GM13976 (cell line): ENCODE data around the gene SAP25.
A peak's percentile ranks its signal among the peaks of the same experiment; 100 is the strongest.

Source experiments
- DNase-seq: peaks from one replicate; pipeline ENCODE4 v3.0.0; 2012; ENCODE audit warnings: low spot score
- in situ Hi-C: fragments of 300-500 bp; cut with MboI; formaldehyde crosslinking; loops from one replicate; pipeline ENCODE4 v1.12.0; 2022; ENCODE audit warnings: low sequenced_read_pairs, mixed read lengths, inconsistent platforms; ENCODE audit not compliant: unreplicated experiment
- TF ChIP-seq, protein P1 (sequence below): IDR thresholded peaks from 2 replicates; pipeline ENCODE4 v1.5.1; 2012; ENCODE audit warnings: borderline replicate concordance, mild to moderate bottlenecking; ENCODE audit not compliant: insufficient read depth; ENCODE audit errors: extremely low read depth, missing control alignments, control extremely low read depth

Gene SAP25

DNA sequence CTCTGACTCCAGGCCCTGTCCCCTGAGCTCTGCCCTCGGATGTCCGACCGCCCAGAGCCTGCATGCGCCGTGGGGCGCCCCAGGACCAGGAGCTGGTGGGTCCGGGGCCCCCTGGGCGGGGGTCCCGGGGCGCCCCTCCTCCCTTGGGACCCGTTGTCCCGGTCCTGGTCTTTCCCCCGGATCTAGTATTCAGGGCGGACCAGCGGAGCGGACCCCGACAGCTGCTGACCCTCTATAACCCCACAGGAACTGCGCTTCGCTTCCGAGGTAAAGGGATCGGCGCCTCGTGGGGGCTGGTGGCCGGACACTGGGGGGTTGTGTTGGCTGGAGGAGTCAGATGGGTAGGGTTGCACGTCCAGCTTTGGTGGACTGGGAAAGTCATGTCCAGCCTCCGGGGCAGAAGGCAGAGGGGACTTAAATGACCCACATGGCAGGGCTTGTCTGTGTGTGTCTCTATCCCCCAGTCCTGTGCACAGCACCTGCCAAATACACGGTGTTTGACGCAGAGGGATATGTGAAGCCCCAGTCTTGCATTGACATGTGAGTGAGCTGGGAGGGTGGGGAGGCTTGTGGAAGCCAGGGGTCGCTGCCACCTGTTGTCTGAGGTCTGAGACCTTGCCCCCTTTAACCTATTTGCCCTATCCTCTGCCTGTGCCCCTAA is 39.2 kb upstream of the SAP25 start:
- TF ChIP-seq, protein P1, sequence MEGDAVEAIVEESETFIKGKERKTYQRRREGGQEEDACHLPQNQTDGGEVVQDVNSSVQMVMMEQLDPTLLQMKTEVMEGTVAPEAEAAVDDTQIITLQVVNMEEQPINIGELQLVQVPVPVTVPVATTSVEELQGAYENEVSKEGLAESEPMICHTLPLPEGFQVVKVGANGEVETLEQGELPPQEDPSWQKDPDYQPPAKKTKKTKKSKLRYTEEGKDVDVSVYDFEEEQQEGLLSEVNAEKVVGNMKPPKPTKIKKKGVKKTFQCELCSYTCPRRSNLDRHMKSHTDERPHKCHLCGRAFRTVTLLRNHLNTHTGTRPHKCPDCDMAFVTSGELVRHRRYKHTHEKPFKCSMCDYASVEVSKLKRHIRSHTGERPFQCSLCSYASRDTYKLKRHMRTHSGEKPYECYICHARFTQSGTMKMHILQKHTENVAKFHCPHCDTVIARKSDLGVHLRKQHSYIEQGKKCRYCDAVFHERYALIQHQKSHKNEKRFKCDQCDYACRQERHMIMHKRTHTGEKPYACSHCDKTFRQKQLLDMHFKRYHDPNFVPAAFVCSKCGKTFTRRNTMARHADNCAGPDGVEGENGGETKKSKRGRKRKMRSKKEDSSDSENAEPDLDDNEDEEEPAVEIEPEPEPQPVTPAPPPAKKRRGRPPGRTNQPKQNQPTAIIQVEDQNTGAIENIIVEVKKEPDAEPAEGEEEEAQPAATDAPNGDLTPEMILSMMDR: peak; percentile 4
- in situ Hi-C loops: no loop called here
- DNase-seq: no peak

DNA sequence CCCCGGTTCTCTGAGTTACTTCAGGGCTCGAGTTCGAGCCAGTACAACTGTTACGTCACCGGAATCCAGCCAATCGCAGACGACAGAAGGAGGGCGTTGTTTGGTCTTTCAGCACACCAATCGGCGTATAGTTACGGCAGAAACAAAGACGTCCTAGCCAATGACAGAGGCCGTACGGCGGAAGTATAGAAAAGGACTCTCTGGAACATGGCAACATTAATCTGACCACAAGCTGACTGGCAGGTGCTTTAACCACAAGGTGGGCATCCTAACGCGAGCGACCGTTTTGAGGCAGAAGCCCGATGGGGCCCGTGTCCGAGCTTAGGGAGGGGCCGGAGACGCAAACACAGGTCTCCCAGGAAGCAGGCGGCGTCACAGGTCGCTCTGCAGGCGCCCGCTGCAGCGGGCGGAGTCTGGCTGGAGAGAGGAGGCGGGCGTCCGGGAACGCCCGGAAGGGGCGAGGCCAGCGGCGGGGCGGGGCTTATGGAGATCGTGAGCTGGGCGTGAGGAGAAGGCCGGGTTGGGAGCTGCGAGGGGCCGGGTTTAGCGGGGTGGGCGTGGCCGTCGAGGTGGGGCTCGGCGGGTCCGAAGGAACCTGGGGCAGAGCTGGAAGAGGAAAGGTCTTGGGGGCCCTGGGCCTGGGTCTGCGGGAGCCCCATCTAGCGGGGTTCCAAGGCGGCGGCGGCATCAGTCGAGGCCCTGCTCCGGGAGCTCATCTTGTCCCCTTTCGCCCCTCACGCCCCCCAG is 38.5 kb upstream of the SAP25 start, which contains the start of gene MOSPD3:
Gene MOSPD3, plus strand, starts transcription at position 558 of the 747 bp plus-strand sequence. CDS start 252 bp downstream, outside the sequence.
- in situ Hi-C loops: no loop called here
- TF ChIP-seq, protein P1: no peak
- peak; percentile 100 for DNase-seq

DNA sequence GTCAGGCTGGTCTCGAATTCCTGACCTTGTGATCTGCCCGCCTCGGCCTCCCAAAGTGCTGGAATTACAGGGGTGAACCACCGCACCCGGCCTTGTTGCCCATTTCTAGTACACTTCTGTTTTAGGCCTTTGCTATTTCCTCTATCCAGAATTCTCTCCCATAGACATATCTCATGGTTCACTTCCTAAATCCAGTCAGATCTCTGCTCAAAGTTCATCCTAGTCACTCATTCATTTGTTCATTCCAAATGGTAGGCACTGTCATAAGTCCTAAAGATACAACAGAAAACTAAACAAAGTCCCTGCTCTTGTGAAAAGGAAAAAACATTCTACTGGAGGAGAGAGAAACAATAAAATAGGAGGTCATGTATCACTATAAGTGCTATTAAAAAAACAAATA is 36.3 kb upstream of the SAP25 start:
- in situ Hi-C loops: no loop called here
- TF ChIP-seq, protein P1: no peak
- no peak for DNase-seq

DNA sequence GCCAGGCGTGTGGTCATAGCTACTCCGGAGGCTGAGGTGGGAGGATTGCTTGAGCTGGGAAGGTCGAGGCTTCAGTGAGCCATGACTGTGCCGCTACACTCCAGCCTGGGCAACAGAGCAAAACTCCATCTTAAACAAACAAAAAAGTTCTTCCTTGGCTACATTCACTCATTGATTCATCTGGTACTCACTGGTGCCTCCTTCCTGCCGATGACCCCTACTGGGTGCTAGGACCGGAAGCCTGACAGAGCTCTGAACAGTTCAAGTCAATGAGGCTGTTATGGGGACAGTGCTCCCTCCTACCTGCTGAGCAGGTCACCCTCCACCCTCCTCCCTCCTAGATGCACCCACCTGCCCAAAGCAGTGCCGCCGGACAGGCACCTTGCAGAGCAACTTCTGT is 33.4 kb upstream of the SAP25 start:
- in situ Hi-C loops: no loop called here
- TF ChIP-seq, protein P1: no peak
- no peak for DNase-seq

- DNase-seq: no peak
- in situ Hi-C loops: no loop called here
These were observed 32.6 kb upstream of the SAP25 start for GRCh38 chr7:100606313-100606712.

More at GRCh38 chr7:100606313-100606712, 32.6 kb upstream of the SAP25 start:
- TF ChIP-seq, protein P1: no peak
